Measurements from ENCODE around the gene C4orf17. TPM values are rescaled to one million over a fixed set of nuclear protein-coding genes. Genes with fewer than 3 reads are reported as not detected.

C4orf17 gene
- total and polyA plus RNA-seq, 8 donors, result not detected

GRCh38 chr4:99573735-99574368 is 63.0 kb downstream of the C4orf17 start:
- peaks cover 0 to 5% (median 0%) of the 10 kb centered on the region in 4 donors for H3K27me3 ChIP-seq
- no peaks in the 10 kb centered on the region for H3K4me1 ChIP-seq
- TF ChIP-seq CTCF (IDR thresholded peaks at IDR 0.05), result no peak
- H3K36me3 ChIP-seq, result no peaks in the 10 kb centered on the region
- DNase-seq (no peak), FAIRE-seq (no peak), ATAC-seq (no peak)
- H3K27ac ChIP-seq, result no peak overlapping the region
- H3K4me3 ChIP-seq, result no peak overlapping the region
- no peaks in the 10 kb centered on the region for H3K9me3 ChIP-seq
- WGBS, 2 donors, result 79 to 80% methylated on average over 1 of the region's 1 CpG
- intact Hi-C loops (cut with DNase I), result no loop called here

DNA sequence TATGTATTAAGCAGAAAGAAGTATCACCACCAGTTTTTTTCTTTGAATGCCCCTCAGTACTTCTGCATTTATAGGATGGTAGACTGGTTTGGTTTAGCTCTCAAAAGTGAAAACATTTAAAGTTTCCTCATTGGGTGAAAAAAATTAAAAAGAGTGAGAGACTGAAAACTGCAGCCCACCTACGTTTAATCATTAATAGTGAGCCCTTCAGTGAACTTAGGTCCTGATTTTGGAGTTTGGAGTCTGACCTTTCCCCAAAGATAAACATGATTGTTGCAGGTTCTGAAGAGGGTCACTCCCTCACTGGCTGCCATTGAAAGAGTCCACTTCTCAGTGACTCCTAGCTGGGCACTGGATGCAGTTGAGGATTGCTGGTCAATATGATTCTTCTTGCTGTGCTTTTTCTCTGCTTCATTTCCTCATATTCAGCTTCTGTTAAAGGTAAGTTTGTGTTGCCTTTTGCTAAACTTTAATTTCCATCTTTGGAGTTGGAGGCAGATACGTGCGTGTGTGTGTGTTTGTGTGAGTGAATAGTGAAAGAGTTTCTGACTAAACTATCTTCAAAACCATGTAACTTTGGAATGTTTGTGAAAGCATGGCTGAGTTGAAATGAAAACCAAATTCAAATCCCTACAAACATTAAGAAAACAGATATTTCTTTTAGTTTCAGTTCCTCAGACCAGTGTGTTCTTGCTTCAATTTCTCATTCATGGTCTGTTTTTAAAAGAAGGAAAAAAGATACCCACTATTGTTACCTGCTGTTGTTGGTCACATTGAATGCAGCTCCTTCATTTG is 63.9 kb downstream of the C4orf17 start, which contains the start of gene MTTP:
Gene MTTP (plus strand): TSS at position 295 of the 795 bp plus-strand sequence. CDS start 86 bp downstream, at position 381.
- FAIRE-seq (no peak), ATAC-seq (no peak), DNase-seq (no peak)
- TF ChIP-seq CTCF (IDR thresholded peaks at IDR 0.05), result no peak
- 79 to 83% methylated on average over 3 of the region's 3 CpGs for WGBS, 2 donors
- no peak within 1 kb of the TSS for H3K27ac ChIP-seq
- H3K36me3 ChIP-seq, result no peaks in the 10 kb centered on the region
- no peaks in the 10 kb centered on the region for H3K4me1 ChIP-seq
- intact Hi-C loops (cut with DNase I), result no loop called here
- H3K4me3 ChIP-seq, result no peak within 1 kb of the TSS
- no peaks in the 10 kb centered on the region for H3K9me3 ChIP-seq
- peaks cover 0 to 5% (median 0%) of the 10 kb centered on the region in 4 donors for H3K27me3 ChIP-seq

DNA sequence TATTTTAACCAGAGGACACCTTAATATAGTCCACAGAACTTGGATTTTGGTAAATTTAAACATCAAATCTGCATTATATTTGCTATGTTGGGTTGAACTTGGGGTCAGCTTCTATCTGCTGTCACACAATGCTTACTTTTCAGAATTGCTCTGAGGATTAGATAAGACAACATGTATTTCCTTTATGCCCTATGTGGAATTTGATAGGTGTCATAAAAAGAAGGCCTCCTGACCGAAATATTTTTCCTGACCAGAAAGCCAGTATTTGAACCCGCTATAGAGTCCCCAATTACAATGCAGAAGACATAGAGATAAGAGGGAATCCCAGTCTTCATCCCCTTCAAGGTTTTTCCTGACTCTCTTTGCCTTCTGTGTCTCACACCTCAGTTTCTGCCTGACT is 67.9 kb downstream of the C4orf17 start:
- Histone ChIP-seq H3K4me1 (no peaks in the 10 kb centered on the region), H3K27me3 (no peaks in the 10 kb centered on the region), H3K4me3 (no peak overlapping the region), H3K27ac (no peak overlapping the region), H3K36me3 (no peaks in the 10 kb centered on the region), H3K9me3 (no peaks in the 10 kb centered on the region)
- FAIRE-seq, result no peak
- DNase-seq, result no peak
- no peak for TF ChIP-seq CTCF (IDR thresholded peaks at IDR 0.05)
- 82 to 88% methylated on average over 2 of the region's 2 CpGs for WGBS, 2 donors
- intact Hi-C loops (cut with DNase I), result no loop called here
- no peak for ATAC-seq

DNA sequence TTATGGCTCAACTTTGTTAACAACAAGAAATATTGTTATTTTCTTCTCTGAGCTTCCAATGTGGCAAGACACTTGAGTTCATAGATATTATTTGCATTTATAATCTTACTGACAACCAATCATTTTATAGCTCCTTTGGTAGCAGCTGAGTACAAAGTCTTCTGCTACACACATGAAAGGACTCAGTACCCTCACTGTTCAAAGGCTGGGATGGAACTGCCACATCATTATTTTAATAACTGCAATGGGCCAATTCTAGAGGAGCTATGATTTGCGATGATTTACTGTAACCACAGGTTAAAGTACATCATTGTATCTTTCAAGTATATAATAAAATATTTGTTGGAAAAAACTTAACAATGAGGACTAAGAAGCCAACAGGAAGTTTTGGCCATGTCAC is 74.7 kb downstream of the C4orf17 start:
- no peak for TF ChIP-seq CTCF (IDR thresholded peaks at IDR 0.05)
- no peak overlapping the region for H3K27ac ChIP-seq
- FAIRE-seq, result no peak

GRCh38 chr4:99586322-99586721 is 75.5 kb downstream of the C4orf17 start:
- WGBS, 2 donors, result 38 to 42% methylated on average over 2 of the region's 2 CpGs
- no peaks in the 10 kb centered on the region for H3K36me3 ChIP-seq
- no peaks in the 10 kb centered on the region for H3K27me3 ChIP-seq
- H3K9me3 ChIP-seq, result no peaks in the 10 kb centered on the region
- no peak overlapping the region for H3K27ac ChIP-seq
- FAIRE-seq (no peak), DNase-seq (no peak), ATAC-seq (no peak)
- H3K4me1 ChIP-seq, result peaks cover 0 to 6% (median 0%) of the 10 kb centered on the region in 3 donors
- no peak for TF ChIP-seq CTCF (IDR thresholded peaks at IDR 0.05)
- intact Hi-C loops (cut with DNase I), result no loop called here
- no peak overlapping the region for H3K4me3 ChIP-seq

More for the DNA sequence above, 74.7 kb downstream of the C4orf17 start:
- no peaks in the 10 kb centered on the region for H3K9me3 ChIP-seq
- intact Hi-C loops (cut with DNase I), result no loop called here
- no peaks in the 10 kb centered on the region for H3K27me3 ChIP-seq
- DNase-seq (no peak), ATAC-seq (no peak)
- H3K4me3 ChIP-seq, result no peak overlapping the region
- WGBS, 2 donors, result 94 to 96% methylated on average over 1 of the region's 1 CpG
- H3K36me3 ChIP-seq, result no peaks in the 10 kb centered on the region
- peaks cover 0 to 6% (median 0%) of the 10 kb centered on the region in 3 donors for H3K4me1 ChIP-seq

All from pancreas (tissue), 10 donors.